ENCODE measurements around the gene FGA.

DNA sequence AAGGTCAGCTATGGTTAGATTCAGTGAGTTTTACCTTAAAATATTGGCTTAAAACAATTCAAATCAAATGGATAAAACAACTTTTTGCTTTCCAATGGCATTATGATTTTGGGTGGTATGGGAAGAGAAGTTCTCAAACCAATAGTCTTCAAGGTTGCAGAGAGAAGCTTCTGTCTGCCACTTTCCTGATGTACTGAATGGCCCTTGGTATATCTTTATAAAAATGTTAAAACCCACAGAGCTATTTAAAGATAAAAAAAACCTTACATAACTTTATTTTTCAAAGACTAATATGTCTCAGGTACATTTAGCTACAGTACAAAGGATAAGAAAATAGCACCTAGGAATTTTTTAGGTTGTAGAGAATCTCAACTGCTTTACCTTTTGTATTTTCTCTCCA lies 6.9 kb downstream of the FGA start:
- no peak for TF ChIP-seq POLR2A (IDR thresholded peaks at IDR 0.05)
- TF ChIP-seq, protein P1, sequence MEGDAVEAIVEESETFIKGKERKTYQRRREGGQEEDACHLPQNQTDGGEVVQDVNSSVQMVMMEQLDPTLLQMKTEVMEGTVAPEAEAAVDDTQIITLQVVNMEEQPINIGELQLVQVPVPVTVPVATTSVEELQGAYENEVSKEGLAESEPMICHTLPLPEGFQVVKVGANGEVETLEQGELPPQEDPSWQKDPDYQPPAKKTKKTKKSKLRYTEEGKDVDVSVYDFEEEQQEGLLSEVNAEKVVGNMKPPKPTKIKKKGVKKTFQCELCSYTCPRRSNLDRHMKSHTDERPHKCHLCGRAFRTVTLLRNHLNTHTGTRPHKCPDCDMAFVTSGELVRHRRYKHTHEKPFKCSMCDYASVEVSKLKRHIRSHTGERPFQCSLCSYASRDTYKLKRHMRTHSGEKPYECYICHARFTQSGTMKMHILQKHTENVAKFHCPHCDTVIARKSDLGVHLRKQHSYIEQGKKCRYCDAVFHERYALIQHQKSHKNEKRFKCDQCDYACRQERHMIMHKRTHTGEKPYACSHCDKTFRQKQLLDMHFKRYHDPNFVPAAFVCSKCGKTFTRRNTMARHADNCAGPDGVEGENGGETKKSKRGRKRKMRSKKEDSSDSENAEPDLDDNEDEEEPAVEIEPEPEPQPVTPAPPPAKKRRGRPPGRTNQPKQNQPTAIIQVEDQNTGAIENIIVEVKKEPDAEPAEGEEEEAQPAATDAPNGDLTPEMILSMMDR (IDR thresholded peaks at IDR 0.05) = no peak

Measured in thyroid gland (tissue), 4 donors.